ENCODE results near the gene SLC10A7. TPM values are rescaled to one million over a fixed set of nuclear protein-coding genes. Genes with fewer than 3 reads are reported as not detected.

SLC10A7 gene
- total and polyA plus RNA-seq, 2 of the 4 experiments (the other 2 are of a cell fraction), result 5.2 to 8.4 TPM

DNA sequence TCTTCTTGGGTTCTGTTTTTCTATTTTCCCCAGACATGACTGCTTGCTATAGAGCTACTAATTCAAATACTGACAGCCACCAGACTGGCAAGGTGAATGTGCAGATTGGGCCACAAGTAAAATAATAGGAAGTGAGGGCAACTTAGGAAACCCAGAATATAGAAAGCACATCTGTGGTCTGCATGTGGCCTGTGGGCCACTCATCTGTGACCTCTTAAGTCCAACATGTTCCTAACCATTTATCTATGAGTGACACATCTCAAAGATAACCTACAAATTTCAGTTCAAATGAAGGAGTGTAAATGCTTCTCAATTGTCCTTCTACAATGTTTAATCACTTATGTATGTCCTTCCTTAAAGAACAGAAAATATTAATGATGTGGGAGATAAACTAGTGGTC lies 178.5 kb downstream of the SLC10A7 start:
- ChIA-PET CTCF (no interaction called here), POLR2A (ENCODE audit: unreplicated experiment) (no interaction called here)
- DNase-seq, result no peak
- H3K36me3 ChIP-seq (ENCODE audit: control insufficient read depth, insufficient read depth, low read length), result no peaks in the 10 kb centered on the region
- no peak overlapping the region for H2AK5ac ChIP-seq (ENCODE audit: low read depth, low read length)
- H3K56ac ChIP-seq (ENCODE audit: extremely low read depth, insufficient read depth, low read length), result no peak overlapping the region
- no peaks in the 10 kb centered on the region for H3K27me3 ChIP-seq (ENCODE audit: control insufficient read depth, insufficient read depth, low read length)
- H3K4ac ChIP-seq (ENCODE audit: low read depth, low read length), result no peak overlapping the region
- H4K5ac ChIP-seq (ENCODE audit: low read depth, low read length), result no peak overlapping the region
- no peak overlapping the region for H3K14ac ChIP-seq (replicated peaks; ENCODE audit: low read depth, low read length)
- no peak overlapping the region for H3K27ac ChIP-seq (ENCODE audit: insufficient read depth, low read length)
- no peak overlapping the region for H2AFZ ChIP-seq (replicated peaks; ENCODE audit: low read length, poor library complexity)
- no peak overlapping the region for H3K4me2 ChIP-seq (ENCODE audit: low read depth, low read length)
- no peaks in the 10 kb centered on the region for H3K9me3 ChIP-seq (ENCODE audit: control insufficient read depth, insufficient read depth, low read length)
- H2BK15ac ChIP-seq (ENCODE audit: low read depth, low read length), result no peak overlapping the region
- 0 out of 2 replicates have a peak, but pooled peaks cover 3% of the 10 kb centered on the region for H3K9me1 ChIP-seq (ENCODE audit: insufficient read depth, low read length)
- no peak overlapping the region for H3K9ac ChIP-seq (ENCODE audit: low read depth, low read length)
- 0 out of 4 replicates have a peak, but pooled peaks cover 0 to 2% of the 10 kb centered on the region in 2 experiments for H3K79me1 ChIP-seq (ENCODE audit: low read depth in 1 of 2, low read length in 2 of 2)
- BruUV-seq (replicated peaks), result no TSS peak
- no peak for ATAC-seq (ENCODE audit: low read depth)
- no peak overlapping the region for H3K18ac ChIP-seq (ENCODE audit: low read depth, low read length)
- no peak overlapping the region for H2BK120ac ChIP-seq (ENCODE audit: low read depth, low read length)
- TF ChIP-seq RAD21 (IDR thresholded peaks at IDR 0.05; ENCODE audit: low read length) (no peak), FOS (IDR thresholded peaks at IDR 0.05; ENCODE audit: low read depth, low read length) (no peak), BHLHE40 (IDR thresholded peaks at IDR 0.05; ENCODE audit: low read depth, low read length) (no peak), MAZ (IDR thresholded peaks at IDR 0.05; ENCODE audit: borderline replicate concordance, low read depth, low read length) (no peak), NFE2L2 (IDR thresholded peaks at IDR 0.05; ENCODE audit: low read depth, low read length) (no peak), POLR2A (IDR thresholded peaks at IDR 0.05; ENCODE audit: low read depth, low read length) (no peak), RCOR1 (IDR thresholded peaks at IDR 0.05; ENCODE audit: insufficient replicate concordance, low read length) (no peak), RFX5 (IDR thresholded peaks at IDR 0.05; ENCODE audit: low read depth, low read length) (no peak), MXI1 (IDR thresholded peaks at IDR 0.05; ENCODE audit: borderline replicate concordance, low read depth, low read length) (no peak), USF2 (IDR thresholded peaks at IDR 0.05; ENCODE audit: low read depth, low read length) (no peak), SMC3 (IDR thresholded peaks at IDR 0.05; ENCODE audit: low read depth, low read length) (no peak), MAFK (IDR thresholded peaks at IDR 0.05; ENCODE audit: low read depth, low read length) (no peak), CEBPB (IDR thresholded peaks at IDR 0.05; ENCODE audit: low read depth, low read length) (no peak), CHD1 (IDR thresholded peaks at IDR 0.05; ENCODE audit: low read depth, low read length) (no peak)
- TF ChIP-seq, protein P1, sequence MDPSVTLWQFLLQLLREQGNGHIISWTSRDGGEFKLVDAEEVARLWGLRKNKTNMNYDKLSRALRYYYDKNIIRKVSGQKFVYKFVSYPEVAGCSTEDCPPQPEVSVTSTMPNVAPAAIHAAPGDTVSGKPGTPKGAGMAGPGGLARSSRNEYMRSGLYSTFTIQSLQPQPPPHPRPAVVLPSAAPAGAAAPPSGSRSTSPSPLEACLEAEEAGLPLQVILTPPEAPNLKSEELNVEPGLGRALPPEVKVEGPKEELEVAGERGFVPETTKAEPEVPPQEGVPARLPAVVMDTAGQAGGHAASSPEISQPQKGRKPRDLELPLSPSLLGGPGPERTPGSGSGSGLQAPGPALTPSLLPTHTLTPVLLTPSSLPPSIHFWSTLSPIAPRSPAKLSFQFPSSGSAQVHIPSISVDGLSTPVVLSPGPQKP (IDR thresholded peaks at IDR 0.05; ENCODE audit: borderline replicate concordance, low read depth, low read length), result no peak
- TF ChIP-seq, protein P2, sequence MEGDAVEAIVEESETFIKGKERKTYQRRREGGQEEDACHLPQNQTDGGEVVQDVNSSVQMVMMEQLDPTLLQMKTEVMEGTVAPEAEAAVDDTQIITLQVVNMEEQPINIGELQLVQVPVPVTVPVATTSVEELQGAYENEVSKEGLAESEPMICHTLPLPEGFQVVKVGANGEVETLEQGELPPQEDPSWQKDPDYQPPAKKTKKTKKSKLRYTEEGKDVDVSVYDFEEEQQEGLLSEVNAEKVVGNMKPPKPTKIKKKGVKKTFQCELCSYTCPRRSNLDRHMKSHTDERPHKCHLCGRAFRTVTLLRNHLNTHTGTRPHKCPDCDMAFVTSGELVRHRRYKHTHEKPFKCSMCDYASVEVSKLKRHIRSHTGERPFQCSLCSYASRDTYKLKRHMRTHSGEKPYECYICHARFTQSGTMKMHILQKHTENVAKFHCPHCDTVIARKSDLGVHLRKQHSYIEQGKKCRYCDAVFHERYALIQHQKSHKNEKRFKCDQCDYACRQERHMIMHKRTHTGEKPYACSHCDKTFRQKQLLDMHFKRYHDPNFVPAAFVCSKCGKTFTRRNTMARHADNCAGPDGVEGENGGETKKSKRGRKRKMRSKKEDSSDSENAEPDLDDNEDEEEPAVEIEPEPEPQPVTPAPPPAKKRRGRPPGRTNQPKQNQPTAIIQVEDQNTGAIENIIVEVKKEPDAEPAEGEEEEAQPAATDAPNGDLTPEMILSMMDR (conservative IDR thresholded peaks at IDR 0.05; ENCODE audit: low read depth, low read length), result no peak
- H4K91ac ChIP-seq (ENCODE audit: insufficient read depth, low read depth, low read length), result no peak overlapping the region
- H4K8ac ChIP-seq (ENCODE audit: low read depth in 2 of 2, low read length in 2 of 2), result no peak overlapping the region
- no peak overlapping the region for H2BK5ac ChIP-seq (ENCODE audit: low read depth, low read length, poor library complexity, severe bottlenecking)
- H4K20me1 ChIP-seq (ENCODE audit: insufficient read depth, low read length), result no peaks in the 10 kb centered on the region
- in situ Hi-C loops (cut with MboI; ENCODE audit: low sequenced_read_pairs), result loop anchor here (25.0 kb wide), 1 partner anchor 1244 kb away; no protein-coding TSS in a partner anchor
- no peak overlapping the region for H2BK20ac ChIP-seq (ENCODE audit: low read depth, low read length)
- intact Hi-C loops (cut with micrococcal nuclease), result loop anchor here (1.0 to 5.0 kb wide), 3 partner anchors 178 to 754 kb away; partner anchors contain the start of gene SLC10A7
- no peak overlapping the region for H2AK9ac ChIP-seq (replicated peaks; ENCODE audit: low read depth, low read length, poor library complexity)
- no peaks in the 10 kb centered on the region for H3K4me1 ChIP-seq (ENCODE audit: control insufficient read depth, insufficient read depth, low read length)
- H3K23ac ChIP-seq (ENCODE audit: low read depth, low read length), result no peak overlapping the region
- dilution Hi-C loops (cut with HindIII; ENCODE audit: low sequenced_read_pairs, unreplicated experiment), result no loop called here
- H3K4me3 ChIP-seq (ENCODE audit: insufficient read depth, low read depth, low read length), result no peak overlapping the region
